ENCODE results near the gene MAP2K3. TPM values are rescaled to one million over a fixed set of nuclear protein-coding genes. Genes with fewer than 3 reads are reported as not detected.
"Not testable (repeated sequence)": the region's sequence is repeated elsewhere in the genome, so short reads cannot be mapped to it uniquely, and the experiment has no call there.

MAP2K3 gene
- polyA plus RNA-seq, 3 donors: 21.2 to 23.6 (median 23.4) TPM

DNA sequence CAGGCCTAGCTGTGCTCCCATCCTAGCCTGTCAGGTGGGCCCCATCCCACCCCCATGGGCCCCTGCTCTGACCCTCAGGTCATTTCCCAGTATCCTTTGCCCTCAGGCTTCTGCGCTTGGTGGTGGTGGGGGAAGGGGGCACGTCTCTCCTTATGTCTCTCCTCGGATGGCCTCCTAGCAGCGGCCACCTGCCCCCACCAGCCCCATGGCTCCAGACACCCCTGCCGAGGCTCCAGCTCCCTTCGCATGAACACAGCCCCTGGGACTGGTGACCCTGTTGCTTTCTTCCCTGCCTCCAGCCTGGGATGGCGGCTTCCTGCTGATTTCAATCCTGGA, 64.4 kb downstream of the MAP2K3 start:
- DNase-seq: not testable (repeated sequence)

GRCh38 chr17:21349358-21350050, 65.0 kb downstream of the MAP2K3 start:
- DNase-seq: not testable (repeated sequence)

DNA sequence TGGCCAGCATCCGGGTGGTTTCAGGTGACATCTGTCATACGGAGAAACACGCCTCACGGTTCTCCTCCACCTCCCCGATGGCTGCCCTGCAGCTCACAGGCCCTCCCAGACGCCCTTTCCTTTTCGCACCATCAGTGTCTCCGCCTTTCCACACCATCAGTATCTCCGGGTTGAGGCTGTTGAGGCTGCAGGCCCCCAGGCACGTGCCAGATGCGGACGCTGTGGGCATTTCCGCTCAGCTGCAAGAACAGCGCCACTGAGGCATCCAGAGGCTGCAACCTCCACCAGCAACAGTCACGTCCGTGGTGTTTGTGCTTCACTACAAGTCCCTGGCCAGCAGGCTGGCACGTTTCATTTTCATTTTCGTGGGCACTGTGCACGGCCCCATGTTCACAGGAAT, 66.0 kb downstream of the MAP2K3 start:
- DNase-seq: not testable (repeated sequence)

DNA sequence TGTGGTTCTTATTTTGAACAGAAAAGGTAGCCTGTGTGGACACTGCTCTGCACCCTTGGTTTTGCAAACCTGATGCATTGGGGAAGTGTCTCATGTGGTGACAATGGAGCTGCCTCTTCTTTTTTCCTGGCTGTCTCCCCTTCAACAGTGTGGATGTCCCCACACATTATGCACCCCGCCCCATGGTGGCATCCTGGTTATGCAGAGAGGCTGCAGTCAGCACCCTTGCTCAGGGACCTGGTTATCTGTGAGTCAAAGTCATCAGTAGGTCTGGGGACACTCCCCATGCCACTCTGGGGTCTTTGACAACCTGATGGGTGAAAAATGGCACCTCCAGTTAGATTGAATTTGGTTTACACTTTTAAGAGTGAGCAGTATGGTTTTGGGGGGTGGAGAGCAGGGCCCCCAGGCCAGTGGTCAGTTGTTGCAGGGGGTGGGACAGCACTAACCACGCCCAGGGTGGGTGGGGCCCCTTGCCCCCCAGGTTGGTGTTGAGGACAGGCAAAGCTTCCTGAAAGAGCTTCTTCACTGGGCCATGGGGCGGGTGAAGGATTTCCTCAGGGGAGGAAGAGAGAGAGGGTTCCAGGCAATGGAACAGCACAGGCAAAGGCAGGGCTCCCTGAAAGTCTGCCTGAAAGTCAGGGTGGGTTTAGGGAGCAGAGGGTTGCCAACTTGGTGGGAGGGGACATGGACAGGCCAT, 67.0 kb downstream of the MAP2K3 start:
- no peak for DNase-seq

GRCh38 chr17:21352221-21352980, 67.9 kb downstream of the MAP2K3 start:
- DNase-seq: no peak

GRCh38 chr17:21352981-21353265, 68.4 kb downstream of the MAP2K3 start:
- no peak for DNase-seq

- DNase-seq: no peak
Observed at GRCh38 chr17:21353326-21354010, 69.0 kb downstream of the MAP2K3 start.

- no peak for DNase-seq
Observed at GRCh38 chr17:21354796-21355385, 70.4 kb downstream of the MAP2K3 start.

DNA sequence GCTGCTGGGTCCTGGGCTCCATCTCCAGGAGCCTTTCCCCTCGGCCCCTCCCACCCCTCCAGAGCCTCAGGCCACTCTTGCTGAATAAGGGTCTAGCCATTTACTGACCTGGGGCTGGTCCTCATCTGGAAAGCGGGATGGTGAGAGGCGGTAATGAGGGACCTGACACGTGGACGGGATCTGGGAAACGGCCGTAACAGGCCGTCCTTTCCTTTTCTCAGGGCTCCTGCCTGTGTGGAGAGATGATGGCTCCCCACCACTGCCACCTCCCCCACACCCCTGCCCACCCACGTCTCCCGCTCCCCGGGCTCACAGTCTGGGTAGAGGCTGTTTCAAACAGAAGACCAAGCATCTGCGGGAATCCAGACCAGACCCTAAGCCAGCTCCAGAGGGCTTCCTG, 71.1 kb downstream of the MAP2K3 start:
- no peak for DNase-seq

DNA sequence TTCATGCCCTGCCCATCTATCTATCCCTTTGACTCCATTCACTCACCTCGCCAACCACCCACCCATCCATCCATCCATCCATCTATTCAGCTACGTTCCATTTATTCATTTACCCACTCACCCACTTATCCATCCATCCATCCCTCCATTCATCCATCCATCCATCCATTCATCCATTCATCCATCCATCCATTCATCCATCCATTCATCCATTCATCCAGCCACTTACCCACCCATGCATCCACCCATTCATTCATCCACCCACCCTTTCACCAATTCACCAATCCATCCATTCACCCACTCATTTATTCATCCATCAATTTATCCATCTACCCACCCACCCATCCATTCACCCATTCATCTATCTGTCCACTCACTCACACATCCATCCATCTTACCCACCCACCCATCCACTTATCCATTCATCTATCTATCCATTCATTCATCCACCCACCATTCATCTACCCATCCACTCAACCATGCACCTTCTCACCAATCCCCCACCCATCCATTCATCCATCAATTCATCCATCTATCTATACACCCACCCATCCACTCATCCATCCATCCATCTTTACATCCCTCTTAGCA, 72.1 kb downstream of the MAP2K3 start:
- DNase-seq: no peak

GRCh38 chr17:21357281-21357680, 72.8 kb downstream of the MAP2K3 start:
- no peak for DNase-seq

- DNase-seq: no peak
Observed at GRCh38 chr17:21357696-21358656, 73.5 kb downstream of the MAP2K3 start.

DNA sequence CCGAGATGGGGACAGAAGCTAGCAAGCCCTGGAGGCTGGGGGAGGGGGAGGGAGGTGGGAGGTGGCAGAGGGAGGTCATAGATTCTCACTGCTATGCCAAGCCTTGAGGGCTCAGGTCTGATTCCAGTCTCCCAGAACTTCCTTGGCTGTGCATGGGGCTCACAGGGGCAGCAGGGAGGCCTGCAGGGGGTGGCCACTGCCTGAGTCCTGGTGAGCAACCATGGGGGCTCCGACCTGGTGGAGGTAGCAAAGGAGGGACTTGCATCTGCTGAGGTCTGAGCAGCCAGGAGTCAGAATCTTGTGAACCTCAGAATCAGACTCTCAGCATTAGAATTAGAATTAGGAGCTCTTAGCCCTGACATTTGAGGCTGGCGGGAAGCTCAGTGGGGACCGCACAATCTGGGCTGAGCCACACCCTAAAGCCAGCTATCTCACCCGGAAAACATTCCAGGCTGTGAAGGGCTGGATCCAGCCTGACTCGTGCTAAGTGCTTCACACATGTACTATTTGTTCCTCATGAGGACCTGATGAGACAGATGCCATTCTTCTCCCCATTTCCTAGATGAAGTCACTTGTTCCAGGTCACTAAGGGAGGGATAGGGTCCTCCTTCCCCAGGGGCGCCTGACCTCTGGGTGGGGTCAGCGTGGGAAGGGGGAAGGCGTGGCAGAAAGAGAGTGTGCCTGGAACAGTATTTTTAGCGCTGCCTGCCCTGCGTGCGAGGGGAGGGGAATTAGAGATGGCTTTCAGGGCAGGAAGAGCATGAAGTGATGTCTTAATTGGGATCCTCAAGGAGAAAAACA, 74.4 kb downstream of the MAP2K3 start:
- DNase-seq: no peak

GRCh38 chr17:21359483-21359840, 75.0 kb downstream of the MAP2K3 start:
- DNase-seq: no peak

GRCh38 chr17:21360048-21360447, 75.5 kb downstream of the MAP2K3 start:
- DNase-seq: no peak

DNA sequence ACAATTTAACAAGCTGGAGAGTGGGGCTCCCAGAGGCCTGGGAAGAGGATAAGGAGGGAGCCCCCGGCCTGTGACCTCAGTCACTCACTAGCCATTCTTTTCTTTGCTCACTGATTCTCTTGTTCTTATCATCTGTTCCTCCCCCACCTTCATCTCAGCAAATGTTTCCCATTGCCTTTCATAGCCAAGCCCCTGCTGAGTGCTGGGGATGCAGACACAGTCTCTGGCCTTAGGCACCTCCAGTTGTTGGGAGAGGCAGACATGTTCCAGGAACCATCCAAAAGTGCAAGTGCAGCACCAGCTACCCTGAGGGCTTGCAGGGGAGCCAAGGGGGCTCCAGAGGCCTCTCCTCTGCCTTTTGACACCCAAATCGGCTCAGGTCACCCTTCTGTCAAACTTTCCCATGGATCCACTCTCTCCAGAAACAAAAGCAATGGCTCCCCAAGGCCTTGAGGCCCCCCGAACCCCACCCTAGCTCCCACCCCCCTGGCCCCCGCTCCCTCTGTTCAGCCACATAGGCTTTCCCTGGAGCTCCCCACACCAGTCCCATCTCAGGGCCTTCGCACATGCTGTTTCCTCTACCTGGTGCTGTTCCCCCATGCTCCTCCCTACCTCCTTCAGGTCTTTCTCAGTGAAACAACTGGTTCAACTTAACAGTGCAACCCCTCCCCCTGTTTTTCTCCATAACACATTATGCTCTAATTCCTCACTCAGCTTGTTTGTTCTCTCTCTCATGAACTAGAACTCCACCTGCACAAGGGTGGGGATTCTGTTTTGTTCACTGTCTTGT, 76.7 kb downstream of the MAP2K3 start:
- DNase-seq: no peak

DNA sequence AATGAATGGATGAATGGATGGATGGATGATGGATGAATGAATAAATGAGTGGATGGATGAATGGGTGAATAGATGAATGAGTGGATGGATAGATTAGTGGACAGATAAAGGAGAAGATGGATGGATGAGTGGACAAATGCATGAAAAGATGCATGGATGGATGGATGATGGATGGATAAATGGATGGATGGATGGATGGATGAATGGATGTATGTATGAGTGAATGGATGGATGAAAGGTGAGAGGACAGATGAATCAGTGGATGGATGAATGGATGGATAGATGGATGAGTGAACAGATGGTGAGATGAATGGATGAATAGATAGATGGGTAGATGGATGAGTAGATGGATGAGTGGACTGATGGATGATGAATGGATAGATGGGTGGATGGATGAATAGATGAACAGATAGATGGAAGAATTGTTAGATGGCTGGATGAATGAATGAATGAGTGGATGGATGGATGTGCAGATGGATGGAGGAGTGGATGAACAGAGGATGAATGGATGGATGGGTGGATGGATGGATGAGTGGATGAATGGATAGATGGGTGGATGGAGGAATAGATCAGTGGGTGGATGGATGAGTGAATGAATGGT, 77.9 kb downstream of the MAP2K3 start:
- DNase-seq: no peak

All from renal pelvis (tissue), 4 donors.